Mesothelial cell of epicardium (in vitro differentiated cells): ENCODE data around the gene GPR82. TPM values are rescaled to one million over a fixed set of nuclear protein-coding genes. Genes with fewer than 3 reads are reported as not detected.

Experiments used
- DNase-seq, 2 experiments: peaks; one replicate each; pipeline ENCODE4 v3.0.0; 2021; ENCODE audit warnings: low spot score in 2 of 2; ENCODE audit not compliant: unreplicated experiment in 2 of 2
- H3K27ac Mint-ChIP-seq: 2 replicates; pipeline ENCODE4 v1.8.0; 2021; ENCODE audit warnings: mixed read lengths
- H3K27me3 Mint-ChIP-seq: 2 replicates; pipeline ENCODE4 v1.8.0; 2021; ENCODE audit warnings: low read depth, mixed read lengths
- H3K36me3 Mint-ChIP-seq: 2 replicates; pipeline ENCODE4 v1.8.0; 2021; ENCODE audit warnings: mixed read lengths
- H3K4me1 Mint-ChIP-seq: 2 replicates; pipeline ENCODE4 v1.8.0; 2021; ENCODE audit warnings: mixed read lengths
- H3K4me3 Mint-ChIP-seq: 2 replicates; pipeline ENCODE4 v1.8.0; 2021; ENCODE audit warnings: mild to moderate bottlenecking, moderate library complexity, mixed read lengths
- H3K9me3 Mint-ChIP-seq: 2 replicates; pipeline ENCODE4 v1.8.0; 2021; ENCODE audit warnings: mixed read lengths
- CTCF ChIP-seq: fragments of 200-600 bp; sonication (generic); IDR thresholded peaks from one replicate; pipeline ENCODE4 v1.5.0; 2021; ENCODE audit warnings: antibody characterized with exemption; ENCODE audit not compliant: unreplicated experiment
- total RNA-seq: library from RNA; stranded (reverse); gene quantifications from 3 replicates; pipeline ENCODE4 v1.2.1, GENCODE V29; 2021

GPR82 gene
- total RNA-seq, 1 donor from 2014 or later, result not detected

DNA sequence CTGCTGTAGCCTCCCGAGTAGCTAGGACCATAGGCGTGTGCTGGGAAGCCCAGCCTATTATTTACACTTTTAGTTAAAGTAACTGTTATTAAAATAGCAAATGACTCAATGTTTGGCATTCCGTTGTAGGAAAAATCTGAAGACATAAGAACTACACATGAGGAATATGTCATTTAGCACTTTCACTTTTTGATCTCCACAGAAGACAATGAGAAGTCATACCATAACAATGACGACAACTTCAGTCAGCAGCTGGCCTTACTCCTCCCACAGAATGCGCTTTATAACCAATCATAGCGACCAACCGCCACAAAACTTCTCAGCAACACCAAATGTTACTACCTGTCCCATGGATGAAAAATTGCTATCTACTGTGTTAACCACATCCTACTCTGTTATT, 28.6 kb upstream of the GPR82 start:
- H3K36me3 Mint-ChIP-seq, result peaks cover 6% of the 10 kb centered on the region
- no peak overlapping the region for H3K27ac Mint-ChIP-seq
- H3K4me3 Mint-ChIP-seq, result no peak overlapping the region
- H3K9me3 Mint-ChIP-seq, result peaks cover 28% of the 10 kb centered on the region
- H3K4me1 Mint-ChIP-seq, result no peaks in the 10 kb centered on the region
- no peak for DNase-seq
- H3K27me3 Mint-ChIP-seq, result no peaks in the 10 kb centered on the region
- no peak for TF ChIP-seq CTCF

DNA sequence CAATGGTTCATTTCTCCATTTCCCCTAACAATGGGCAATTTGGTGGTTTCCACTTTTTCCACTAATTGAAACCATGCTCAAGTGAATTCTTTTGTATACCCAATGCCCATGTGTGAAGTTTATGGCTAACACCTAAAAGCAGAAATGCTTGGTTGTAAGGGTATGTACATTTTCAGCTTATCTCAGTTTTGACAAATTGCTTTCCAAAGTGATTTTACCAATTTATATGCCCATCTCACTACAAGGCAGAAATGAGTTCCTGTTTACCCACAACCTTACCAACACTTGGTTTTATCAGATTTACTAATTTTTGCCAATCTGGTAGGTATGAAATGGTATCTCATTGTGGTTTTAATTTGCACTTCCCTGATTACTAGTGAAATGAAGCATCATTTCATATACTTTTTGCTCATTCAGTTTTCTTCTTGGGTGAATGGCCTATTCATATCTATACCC, 20.4 kb upstream of the GPR82 start:
- Mint-ChIP-seq H3K4me1 (no peaks in the 10 kb centered on the region), H3K4me3 (no peak overlapping the region), H3K27me3 (no peaks in the 10 kb centered on the region), H3K27ac (no peak overlapping the region), H3K36me3 (no peaks in the 10 kb centered on the region), H3K9me3 (peaks cover 30% of the 10 kb centered on the region)
- TF ChIP-seq CTCF, result no peak
- no peak for DNase-seq

DNA sequence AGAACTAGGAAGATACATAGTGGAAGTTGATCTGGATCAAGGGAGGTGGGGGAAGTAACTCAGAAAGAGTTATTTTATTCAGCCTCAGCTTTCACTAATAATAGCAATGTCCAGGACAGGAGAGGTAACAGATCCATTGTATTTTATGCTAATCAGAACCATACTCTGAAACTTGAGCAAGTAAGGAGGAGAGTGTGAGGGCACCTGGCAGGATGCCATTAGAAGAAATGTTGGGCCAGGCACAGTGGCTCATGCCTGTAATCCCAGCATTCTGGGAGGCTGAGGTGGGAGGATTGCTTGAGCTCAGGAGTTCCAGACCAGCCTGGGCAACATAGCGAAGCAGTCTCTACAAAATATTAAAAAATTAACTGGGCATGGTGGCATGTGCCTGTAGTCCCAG, 18.9 kb upstream of the GPR82 start:
- no peak for DNase-seq
- H3K27me3 Mint-ChIP-seq, result no peaks in the 10 kb centered on the region
- peaks cover 30% of the 10 kb centered on the region for H3K9me3 Mint-ChIP-seq
- H3K4me1 Mint-ChIP-seq, result no peaks in the 10 kb centered on the region
- H3K36me3 Mint-ChIP-seq, result no peaks in the 10 kb centered on the region
- H3K27ac Mint-ChIP-seq, result no peak overlapping the region
- H3K4me3 Mint-ChIP-seq, result no peak overlapping the region
- TF ChIP-seq CTCF, result no peak

DNA sequence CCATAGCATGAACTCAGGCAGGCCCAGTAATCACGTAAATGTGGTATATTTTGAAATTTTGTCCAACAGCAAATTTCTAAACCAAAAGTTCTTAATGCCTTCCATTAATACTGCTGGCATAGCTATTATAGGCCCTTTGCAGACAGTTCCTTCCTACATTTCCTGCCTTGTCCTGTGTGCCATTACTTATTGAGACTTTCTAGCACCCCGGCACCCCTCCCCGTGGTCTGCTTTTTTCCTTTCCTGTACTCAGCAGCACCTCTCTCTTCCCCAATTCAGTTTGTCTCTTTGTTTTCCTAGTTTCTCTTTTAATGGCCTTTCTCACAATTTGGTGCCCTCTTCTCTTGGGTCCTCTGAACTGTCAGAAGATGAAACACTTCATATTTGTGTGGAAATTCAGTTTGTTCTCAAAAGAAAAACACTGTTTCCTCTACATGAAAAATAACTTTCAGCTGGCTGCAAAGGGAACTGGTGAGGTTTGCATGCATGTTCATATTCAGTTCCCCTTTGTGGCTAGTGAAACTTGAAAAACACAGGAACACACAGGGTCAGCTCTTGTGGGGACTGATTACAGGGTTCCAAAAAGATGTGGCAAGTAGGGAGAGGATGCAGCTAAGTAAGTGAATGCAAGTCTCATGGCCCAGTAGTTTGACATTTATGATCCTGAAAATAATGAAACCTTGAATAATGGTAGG, 18.2 kb upstream of the GPR82 start:
- TF ChIP-seq CTCF, result no peak
- Mint-ChIP-seq H3K4me3 (no peak overlapping the region), H3K36me3 (no peaks in the 10 kb centered on the region), H3K27me3 (no peaks in the 10 kb centered on the region), H3K9me3 (peaks cover 33% of the 10 kb centered on the region), H3K4me1 (no peaks in the 10 kb centered on the region), H3K27ac (no peak overlapping the region)
- DNase-seq, result no peak

DNA sequence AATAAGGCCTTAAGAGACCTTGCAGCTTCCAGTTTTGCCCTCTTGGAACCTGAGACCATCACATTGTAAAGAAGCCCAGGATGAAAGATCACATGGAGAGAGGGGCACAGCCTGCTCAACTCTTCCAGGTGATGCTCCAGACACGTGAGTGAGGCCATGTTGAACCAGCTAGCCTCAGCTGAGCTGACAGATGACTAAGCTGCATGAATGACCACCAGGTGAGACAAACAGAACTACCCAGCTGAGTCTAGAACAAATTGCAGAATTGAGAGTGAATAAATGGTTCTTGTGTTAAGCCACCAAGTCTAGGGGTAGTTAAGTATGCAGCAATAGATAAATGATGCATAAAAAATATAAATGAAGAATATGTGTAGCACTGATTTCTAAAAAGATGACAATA, 16.8 kb upstream of the GPR82 start:
- H3K36me3 Mint-ChIP-seq, result no peaks in the 10 kb centered on the region
- H3K27me3 Mint-ChIP-seq, result no peaks in the 10 kb centered on the region
- H3K4me3 Mint-ChIP-seq, result no peak overlapping the region
- no peak overlapping the region for H3K27ac Mint-ChIP-seq
- no peaks in the 10 kb centered on the region for H3K4me1 Mint-ChIP-seq
- no peak for TF ChIP-seq CTCF
- peaks cover 33% of the 10 kb centered on the region for H3K9me3 Mint-ChIP-seq
- no peak for DNase-seq

DNA sequence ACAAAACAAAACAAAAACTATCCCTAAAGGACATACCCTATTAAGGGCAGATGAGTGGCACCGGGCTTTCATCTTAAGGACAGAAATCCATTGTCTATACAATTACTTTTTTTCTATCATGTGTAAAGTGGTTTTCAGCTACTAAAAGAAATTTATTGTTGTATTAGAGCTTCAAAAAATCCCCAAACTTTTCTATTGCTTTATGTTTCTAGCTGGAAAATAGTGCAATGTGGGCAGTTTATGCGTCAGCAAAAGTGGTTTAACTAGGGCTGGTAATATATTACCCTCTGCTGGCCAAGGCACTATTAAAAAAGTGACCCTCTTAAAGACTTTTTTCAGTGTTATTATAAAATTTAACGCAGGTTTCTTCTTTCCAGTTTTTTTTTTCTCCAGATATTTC, 15.5 kb upstream of the GPR82 start:
- Mint-ChIP-seq H3K36me3 (no peaks in the 10 kb centered on the region), H3K27ac (no peak overlapping the region), H3K27me3 (no peaks in the 10 kb centered on the region), H3K4me1 (no peaks in the 10 kb centered on the region), H3K9me3 (peaks cover 32% of the 10 kb centered on the region), H3K4me3 (no peak overlapping the region)
- TF ChIP-seq CTCF, result no peak
- no peak for DNase-seq
